GM12865 (cell line): ENCODE results near the gene FRAS1.
"Not testable (repeated sequence)": the region's sequence is repeated elsewhere in the genome, so short reads cannot be mapped to it uniquely, and the experiment has no call there.

Source experiments
- DNase-seq: peaks from one replicate; pipeline ENCODE4 v3.0.0; 2010; ENCODE audit warnings: low read depth
- H3K4me3 ChIP-seq: 2 replicates; pipeline ENCODE4 v1.5.1; 2011; ENCODE audit warnings: mild to moderate bottlenecking, low read depth, low read length, control low read depth
- CTCF ChIP-seq: IDR thresholded peaks from 2 replicates; pipeline ENCODE4 v1.5.1; 2011; ENCODE audit warnings: low read length, control low read depth, low read depth, inconsistent platforms; ENCODE audit not compliant: insufficient read depth; ENCODE audit errors: missing control alignments

Gene FRAS1

DNA sequence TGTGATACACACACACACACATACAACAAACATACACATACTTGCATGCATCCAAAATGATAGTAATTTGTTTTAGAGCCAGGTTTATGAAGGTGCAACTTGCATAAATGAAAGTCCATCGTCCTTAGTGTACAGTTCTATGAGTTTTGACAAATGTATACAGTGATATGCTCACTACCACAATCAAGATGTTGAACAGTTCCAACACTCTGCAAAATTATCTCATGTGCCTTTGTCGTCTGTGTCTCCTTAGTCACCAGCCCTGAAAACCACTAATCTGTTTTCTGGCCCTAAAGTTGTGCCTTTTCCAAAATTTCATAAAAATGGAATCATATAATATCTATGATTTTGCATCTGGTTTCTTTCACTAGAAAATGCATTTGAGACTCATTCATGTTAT lies 426.7 kb downstream of the FRAS1 start:
- no peak overlapping the region for H3K4me3 ChIP-seq
- no peak for DNase-seq
- no peak for TF ChIP-seq CTCF

- no peak overlapping the region for H3K4me3 ChIP-seq
- no peak for TF ChIP-seq CTCF
- no peak for DNase-seq
Measured at GRCh38 chr4:78484574-78484973, 427.5 kb downstream of the FRAS1 start.

DNA sequence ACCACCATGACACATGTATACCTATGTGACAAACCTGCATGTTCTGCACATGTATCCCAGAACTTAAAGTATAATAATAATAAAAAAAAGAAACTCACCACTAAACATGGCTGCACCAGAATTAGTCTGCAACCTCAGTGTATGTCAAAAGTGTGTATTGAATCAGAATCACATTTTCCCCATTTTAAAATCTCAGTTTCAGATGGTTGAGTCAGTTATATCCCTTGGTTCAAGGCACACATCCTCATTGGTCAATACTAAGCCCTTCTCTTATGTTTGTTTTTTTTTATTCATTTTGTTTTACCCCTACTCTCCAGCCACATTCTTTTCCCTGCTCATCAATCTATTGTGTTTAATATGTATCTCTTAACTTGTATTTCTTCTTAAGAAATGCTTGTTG lies 436.6 kb downstream of the FRAS1 start:
- TF ChIP-seq CTCF, result no peak
- no peak overlapping the region for H3K4me3 ChIP-seq
- no peak for DNase-seq

DNA sequence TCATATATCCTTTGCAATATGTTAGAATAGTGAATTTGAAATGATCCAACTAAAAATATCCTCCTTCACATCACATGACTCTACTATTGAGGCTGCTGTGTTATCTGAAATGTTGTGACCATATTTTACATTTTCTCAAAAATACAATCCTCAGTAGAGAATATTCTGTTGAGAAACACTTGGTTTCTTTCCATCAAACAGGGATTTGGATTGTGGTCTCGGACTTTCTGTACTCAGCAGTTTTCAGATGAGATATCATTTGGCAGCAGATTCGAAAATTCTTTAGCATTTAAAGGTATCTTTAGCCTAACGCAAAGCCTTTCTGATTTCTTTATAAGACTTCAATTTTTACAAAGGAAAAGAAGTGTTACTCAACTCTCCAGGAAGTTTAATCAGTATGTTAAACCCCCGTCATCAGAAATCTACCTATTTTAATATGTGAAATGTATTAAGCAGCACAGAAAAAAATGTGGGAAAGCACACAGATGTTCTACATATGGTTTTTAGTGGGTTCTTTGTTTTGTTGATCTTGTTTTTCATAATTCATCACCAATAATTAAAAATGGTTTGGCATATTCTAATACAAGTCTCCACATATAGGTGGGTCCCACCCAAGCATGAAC lies 439.0 kb downstream of the FRAS1 start:
- H3K4me3 ChIP-seq, result no peak overlapping the region
- no peak for DNase-seq
- TF ChIP-seq CTCF, result no peak

GRCh38 chr4:78506260-78506659 lies 449.1 kb downstream of the FRAS1 start:
- H3K4me3 ChIP-seq, DNase-seq: not testable (repeated sequence)

DNA sequence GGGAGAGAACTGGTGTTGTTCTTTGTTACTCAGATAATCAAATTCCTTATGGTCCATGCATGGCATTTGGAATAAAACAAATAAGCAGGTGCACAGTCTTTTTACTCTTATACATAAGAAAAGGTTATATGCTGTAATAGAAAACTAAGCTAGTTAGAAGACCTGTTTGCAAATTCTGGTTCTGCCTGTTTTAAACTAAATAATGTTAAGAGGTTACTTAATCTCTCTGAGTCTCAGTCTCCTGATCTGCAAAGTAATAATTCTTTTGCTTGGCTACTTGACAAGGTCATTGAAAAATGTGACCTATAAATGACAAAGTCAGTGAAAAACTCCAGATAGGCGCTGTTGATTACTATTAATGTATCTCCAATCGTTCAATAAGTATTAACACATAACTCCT lies 451.9 kb downstream of the FRAS1 start:
- no peak for DNase-seq
- TF ChIP-seq CTCF, result no peak
- H3K4me3 ChIP-seq, result no peak overlapping the region

DNA sequence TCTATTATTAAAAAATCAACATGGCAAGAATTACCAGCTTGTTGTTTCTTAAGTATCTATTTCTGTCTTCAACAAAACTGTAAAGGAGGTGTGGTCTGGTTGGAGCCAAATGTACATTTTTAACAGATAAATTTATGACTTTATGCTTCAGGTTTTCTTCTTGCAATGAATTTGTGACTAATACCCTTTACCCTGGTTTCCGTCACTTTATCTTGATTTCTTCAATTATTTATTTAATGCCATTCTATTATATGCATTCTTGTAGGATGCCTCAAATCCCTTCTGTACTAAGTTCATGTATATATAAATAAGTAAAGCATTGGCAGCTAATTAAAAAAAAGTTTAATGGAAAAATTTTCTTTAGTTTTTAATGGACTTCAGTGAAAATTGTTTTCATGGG lies 453.0 kb downstream of the FRAS1 start:
- no peak overlapping the region for H3K4me3 ChIP-seq
- no peak for DNase-seq
- TF ChIP-seq CTCF, result no peak
